Kidney epithelial cell (primary cell): ENCODE data around the gene ZNF423. TPM values are rescaled to one million over a fixed set of nuclear protein-coding genes. Genes with fewer than 3 reads are reported as not detected.

ENCODE experiments used
- DNase-seq: peaks from one replicate; pipeline ENCODE4 v3.0.0-alpha.2; 2010; ENCODE audit warnings: low read depth
- H3K27me3 ChIP-seq: 2 replicates; pipeline ENCODE4 v1.6.0; 2011; ENCODE audit warnings: low read length; ENCODE audit not compliant: control insufficient read depth, insufficient read depth
- H3K36me3 ChIP-seq: 2 replicates; pipeline ENCODE4 v1.5.1; 2011; ENCODE audit warnings: low read length; ENCODE audit not compliant: control insufficient read depth, insufficient read depth
- H3K4me3 ChIP-seq: 2 replicates; pipeline ENCODE4 v1.5.1; 2011; ENCODE audit warnings: low read depth, mild to moderate bottlenecking, control low read depth, low read length
- CTCF ChIP-seq: IDR thresholded peaks from 2 replicates; pipeline ENCODE4 v1.5.1; 2011; ENCODE audit warnings: mild to moderate bottlenecking, moderate library complexity, low read length, control low read depth, inconsistent platforms; ENCODE audit not compliant: insufficient read depth, poor library complexity, severe bottlenecking
- total RNA-seq: library from RNA; depleted of rRNA; stranded (reverse); fragments of >200 nt; gene quantifications from 2 replicates; pipeline ENCODE4 v1.2.3, GENCODE V29; 2015

ZNF423 gene
- total RNA-seq, 1 donor from 2014 or later: 3.6 TPM

- DNase-seq: no peak
These were observed 267.1 kb downstream of the ZNF423 start for GRCh38 chr16:49588729-49589384.

DNA sequence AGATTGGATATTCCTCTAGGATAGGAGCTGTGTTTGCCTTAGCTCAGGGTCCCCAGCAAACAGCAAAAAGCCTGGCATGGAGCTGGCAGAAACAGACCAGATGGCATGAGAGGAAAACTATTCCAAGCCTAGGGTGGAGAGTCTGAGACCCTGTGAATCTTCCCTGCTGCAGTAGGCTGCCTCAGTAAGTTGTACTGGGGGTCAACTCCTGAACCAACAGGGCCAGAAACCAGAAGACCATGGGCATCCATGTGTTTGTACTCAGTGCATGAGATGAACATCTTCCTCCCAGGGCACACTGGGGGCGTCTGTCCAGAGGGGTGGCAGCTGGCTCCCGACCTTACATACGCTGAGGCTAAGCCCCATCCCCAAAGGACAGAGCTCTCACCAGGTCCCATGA is 267.9 kb downstream of the ZNF423 start:
- no peak for DNase-seq
- peaks cover 10% of the 10 kb centered on the region for H3K27me3 ChIP-seq
- H3K4me3 ChIP-seq: no peak overlapping the region
- TF ChIP-seq CTCF: no peak
- H3K36me3 ChIP-seq: no peaks in the 10 kb centered on the region

More at GRCh38 chr16:49588729-49589384, 267.1 kb downstream of the ZNF423 start:
- peaks cover 10% of the 10 kb centered on the region for H3K27me3 ChIP-seq
- no peaks in the 10 kb centered on the region for H3K36me3 ChIP-seq
- no peak overlapping the region for H3K4me3 ChIP-seq
- no peak for TF ChIP-seq CTCF

DNA sequence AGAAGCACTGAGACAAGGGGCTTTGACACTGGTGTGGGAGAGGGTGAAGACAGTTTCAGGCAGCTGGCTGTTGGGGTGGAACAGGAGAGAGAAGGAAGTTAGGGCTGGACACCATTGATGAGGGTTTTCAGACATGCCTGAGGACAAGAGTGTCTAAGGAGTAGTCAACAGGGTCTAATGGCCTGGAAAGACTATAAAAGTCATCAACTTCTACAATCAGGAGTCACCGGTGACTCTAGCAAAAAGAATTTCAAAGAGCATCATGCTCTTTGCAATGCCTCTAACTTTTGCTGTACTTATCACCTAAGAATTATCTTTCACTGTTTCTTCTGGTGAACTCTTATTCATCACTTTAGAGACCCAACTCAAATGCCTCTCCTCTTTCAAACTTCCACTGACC is 268.4 kb downstream of the ZNF423 start:
- no peak for DNase-seq
- peaks cover 10% of the 10 kb centered on the region for H3K27me3 ChIP-seq
- H3K4me3 ChIP-seq: no peak overlapping the region
- no peak for TF ChIP-seq CTCF
- H3K36me3 ChIP-seq: no peaks in the 10 kb centered on the region

- Histone ChIP-seq H3K27me3 (peaks cover 10% of the 10 kb centered on the region), H3K4me3 (no peak overlapping the region), H3K36me3 (no peaks in the 10 kb centered on the region)
- no peak for TF ChIP-seq CTCF
- no peak for DNase-seq
These were observed 269.2 kb downstream of the ZNF423 start for GRCh38 chr16:49586466-49587450.

GRCh38 chr16:49585143-49585832 is 270.6 kb downstream of the ZNF423 start:
- TF ChIP-seq CTCF: no peak
- no peak for DNase-seq
- Histone ChIP-seq H3K4me3 (no peak overlapping the region), H3K27me3 (peaks cover 7% of the 10 kb centered on the region), H3K36me3 (no peaks in the 10 kb centered on the region)
